ENCODE data around the gene E2F1.
A peak's percentile ranks its signal among the peaks of the same experiment; 100 is the strongest.
"Not testable (repeated sequence)": the region's sequence is repeated elsewhere in the genome, so short reads cannot be mapped to it uniquely, and the experiment has no call there.

E2F1 gene

GRCh38 chr20:33635341-33635740 lies 50.8 kb downstream of the E2F1 start:
- Histone ChIP-seq H3K36me3 (ENCODE audit: control insufficient read depth in 1 of 2, insufficient read depth in 2 of 2, low read depth in 1 of 2, low read length in 2 of 2) (peaks cover 27 to 73% of the 10 kb centered on the region in 2 experiments), H2AFZ (ENCODE audit: low read depth, low read length) (no peak overlapping the region), H3K4me1 (ENCODE audit: control insufficient read depth, insufficient read depth, low read depth, low read length) (no peaks in the 10 kb centered on the region), H3K27ac (ENCODE audit: low read length, poor library complexity, severe bottlenecking) (no peak overlapping the region), H3K4me2 (ENCODE audit: low read length, poor library complexity, severe bottlenecking) (no peak overlapping the region), H2BK15ac (ENCODE audit: low read depth, poor library complexity, severe bottlenecking) (no peak overlapping the region), H3K14ac (ENCODE audit: low read length in 2 of 2) (no peak overlapping the region), H4K8ac (ENCODE audit: low read length) (no peak overlapping the region), H3K9me3 (ENCODE audit: control insufficient read depth, low read length) (no peaks in the 10 kb centered on the region), H3K27me3 (ENCODE audit: control insufficient read depth in 1 of 2, insufficient read depth in 1 of 2, low read length in 2 of 2) (no peaks in the 10 kb centered on the region), H2BK12ac (ENCODE audit: low read length in 2 of 2) (no peak overlapping the region), H4K91ac (ENCODE audit: low read length) (no peak overlapping the region), H3K23ac (ENCODE audit: low read length in 2 of 2) (no peak overlapping the region), H2AK5ac (ENCODE audit: low read length, severe bottlenecking) (no peak overlapping the region), H3K9ac (ENCODE audit: low read length) (no peak overlapping the region), H3K4me3 (ENCODE audit: insufficient read depth in 1 of 2, low read depth in 1 of 2, low read length in 2 of 2) (no peak overlapping the region), H3K4ac (ENCODE audit: low read depth in 1 of 2, low read length in 2 of 2) (no peak overlapping the region), H2BK120ac (ENCODE audit: low read depth, low read length) (no peak overlapping the region), H2BK5ac (ENCODE audit: low read depth, low read length, poor library complexity, severe bottlenecking) (no peak overlapping the region), H3K18ac (ENCODE audit: low read depth in 1 of 2, low read length in 2 of 2) (no peak overlapping the region), H3K79me1 (replicated peaks; ENCODE audit: low read length, poor library complexity, severe bottlenecking) (no peaks in the 10 kb centered on the region)
- 100% methylated on average over 1 of the region's 3 CpGs for WGBS
- DNase-seq, result no peak

- H3K23ac ChIP-seq (ENCODE audit: low read length in 2 of 2); H3K79me1 ChIP-seq (replicated peaks; ENCODE audit: low read length, poor library complexity, severe bottlenecking); H3K4me2 ChIP-seq (ENCODE audit: low read length, poor library complexity, severe bottlenecking); H3K18ac ChIP-seq (ENCODE audit: low read depth in 1 of 2, low read length in 2 of 2); H3K9ac ChIP-seq (ENCODE audit: low read length); H4K8ac ChIP-seq (ENCODE audit: low read length); H2AFZ ChIP-seq (ENCODE audit: low read depth, low read length); H2BK120ac ChIP-seq (ENCODE audit: low read depth, low read length); H3K4ac ChIP-seq (ENCODE audit: low read depth in 1 of 2, low read length in 2 of 2); H3K4me1 ChIP-seq (ENCODE audit: control insufficient read depth, insufficient read depth, low read depth, low read length); H3K9me3 ChIP-seq (ENCODE audit: control insufficient read depth, low read length); H2BK15ac ChIP-seq (ENCODE audit: low read depth, poor library complexity, severe bottlenecking); H3K27me3 ChIP-seq (ENCODE audit: control insufficient read depth in 1 of 2, insufficient read depth in 1 of 2, low read length in 2 of 2); H2BK5ac ChIP-seq (ENCODE audit: low read depth, low read length, poor library complexity, severe bottlenecking); H3K4me3 ChIP-seq (ENCODE audit: insufficient read depth in 1 of 2, low read depth in 1 of 2, low read length in 2 of 2); H4K91ac ChIP-seq (ENCODE audit: low read length); DNase-seq; H2BK12ac ChIP-seq (ENCODE audit: low read length in 2 of 2); H3K14ac ChIP-seq (ENCODE audit: low read length in 2 of 2); H3K27ac ChIP-seq (ENCODE audit: low read length, poor library complexity, severe bottlenecking); H2AK5ac ChIP-seq (ENCODE audit: low read length, severe bottlenecking): not testable (repeated sequence)
- WGBS, result 87% methylated on average over 3 of the region's 4 CpGs
- peaks cover 34 to 76% of the 10 kb centered on the region in 2 experiments for H3K36me3 ChIP-seq (ENCODE audit: control insufficient read depth in 1 of 2, insufficient read depth in 2 of 2, low read depth in 1 of 2, low read length in 2 of 2)
These were observed 54.3 kb downstream of the E2F1 start for GRCh38 chr20:33631910-33632309.

GRCh38 chr20:33630507-33630906 lies 55.7 kb downstream of the E2F1 start:
- Histone ChIP-seq H3K9ac (ENCODE audit: low read length) (no peak overlapping the region), H3K27me3 (ENCODE audit: control insufficient read depth in 1 of 2, insufficient read depth in 1 of 2, low read length in 2 of 2) (no peaks in the 10 kb centered on the region), H2BK12ac (ENCODE audit: low read length in 2 of 2) (no peak overlapping the region), H3K36me3 (ENCODE audit: control insufficient read depth in 1 of 2, insufficient read depth in 2 of 2, low read depth in 1 of 2, low read length in 2 of 2) (peaks cover 37 to 79% of the 10 kb centered on the region in 2 experiments), H4K8ac (ENCODE audit: low read length) (no peak overlapping the region), H3K4me1 (ENCODE audit: control insufficient read depth, insufficient read depth, low read depth, low read length) (no peaks in the 10 kb centered on the region), H2AFZ (ENCODE audit: low read depth, low read length) (no peak overlapping the region), H3K4me3 (ENCODE audit: insufficient read depth in 1 of 2, low read depth in 1 of 2, low read length in 2 of 2) (no peak overlapping the region), H3K18ac (ENCODE audit: low read depth in 1 of 2, low read length in 2 of 2) (no peak overlapping the region), H2BK120ac (ENCODE audit: low read depth, low read length) (no peak overlapping the region), H4K91ac (ENCODE audit: low read length) (no peak overlapping the region), H2BK15ac (ENCODE audit: low read depth, poor library complexity, severe bottlenecking) (no peak overlapping the region), H2BK5ac (ENCODE audit: low read depth, low read length, poor library complexity, severe bottlenecking) (no peak overlapping the region), H3K14ac (ENCODE audit: low read length in 2 of 2) (no peak overlapping the region), H3K4me2 (ENCODE audit: low read length, poor library complexity, severe bottlenecking) (no peak overlapping the region), H3K79me1 (replicated peaks; ENCODE audit: low read length, poor library complexity, severe bottlenecking) (no peaks in the 10 kb centered on the region), H2AK5ac (ENCODE audit: low read length, severe bottlenecking) (no peak overlapping the region), H3K4ac (ENCODE audit: low read depth in 1 of 2, low read length in 2 of 2) (no peak overlapping the region), H3K9me3 (ENCODE audit: control insufficient read depth, low read length) (no peaks in the 10 kb centered on the region), H3K27ac (ENCODE audit: low read length, poor library complexity, severe bottlenecking) (no peak overlapping the region), H3K23ac (ENCODE audit: low read length in 2 of 2) (no peak overlapping the region)
- 100% methylated on average over 2 of the region's 4 CpGs for WGBS
- no peak for DNase-seq

- Histone ChIP-seq H3K4ac (ENCODE audit: low read depth in 1 of 2, low read length in 2 of 2) (no peak overlapping the region), H3K4me2 (ENCODE audit: low read length, poor library complexity, severe bottlenecking) (no peak overlapping the region), H3K9ac (ENCODE audit: low read length) (no peak overlapping the region), H2AK5ac (ENCODE audit: low read length, severe bottlenecking) (no peak overlapping the region), H3K23ac (ENCODE audit: low read length in 2 of 2) (no peak overlapping the region), H3K9me3 (ENCODE audit: control insufficient read depth, low read length) (no peaks in the 10 kb centered on the region), H4K91ac (ENCODE audit: low read length) (no peak overlapping the region), H3K36me3 (ENCODE audit: control insufficient read depth in 1 of 2, insufficient read depth in 2 of 2, low read depth in 1 of 2, low read length in 2 of 2) (peaks cover 40 to 80% of the 10 kb centered on the region in 2 experiments), H2BK12ac (ENCODE audit: low read length in 2 of 2) (no peak overlapping the region), H2BK120ac (ENCODE audit: low read depth, low read length) (no peak overlapping the region), H2BK5ac (ENCODE audit: low read depth, low read length, poor library complexity, severe bottlenecking) (no peak overlapping the region), H3K79me1 (replicated peaks; ENCODE audit: low read length, poor library complexity, severe bottlenecking) (no peaks in the 10 kb centered on the region), H2AFZ (ENCODE audit: low read depth, low read length) (no peak overlapping the region), H3K4me1 (ENCODE audit: control insufficient read depth, insufficient read depth, low read depth, low read length) (no peaks in the 10 kb centered on the region), H2BK15ac (ENCODE audit: low read depth, poor library complexity, severe bottlenecking) (peak overlapping the region; percentile 33), H3K4me3 (ENCODE audit: insufficient read depth in 1 of 2, low read depth in 1 of 2, low read length in 2 of 2) (no peak overlapping the region), H3K14ac (ENCODE audit: low read length in 2 of 2) (no peak overlapping the region), H4K8ac (ENCODE audit: low read length) (no peak overlapping the region), H3K27ac (ENCODE audit: low read length, poor library complexity, severe bottlenecking) (no peak overlapping the region), H3K18ac (ENCODE audit: low read depth in 1 of 2, low read length in 2 of 2) (no peak overlapping the region), H3K27me3 (ENCODE audit: control insufficient read depth in 1 of 2, insufficient read depth in 1 of 2, low read length in 2 of 2) (no peaks in the 10 kb centered on the region)
- WGBS, result 100% methylated on average over 5 of the region's 5 CpGs
- DNase-seq, result no peak
These were observed 56.2 kb downstream of the E2F1 start for GRCh38 chr20:33629979-33630378.
